Activated CD4-positive, alpha-beta T cell treated with anti-CD3 and anti-CD28 coated beads, Interleukin-2, amount 10 ng/mL, durations not matched to agents 24 days and 14 days (primary cell): ENCODE data around the gene FSD1. TPM values are rescaled to one million over a fixed set of nuclear protein-coding genes. Genes with fewer than 3 reads are reported as not detected.
"Not testable (repeated sequence)": the region's sequence is repeated elsewhere in the genome, so short reads cannot be mapped to it uniquely, and the experiment has no call there.

ENCODE experiments used
- DNase-seq: peaks from one replicate; pipeline ENCODE4 v3.0.0; 2022
- H3K27ac Mint-ChIP-seq: one replicate; pipeline ENCODE4 v1.8.0; 2022; ENCODE audit warnings: mild to moderate bottlenecking, mixed read lengths
- H3K27me3 Mint-ChIP-seq: one replicate; pipeline ENCODE4 v1.8.0; 2022; ENCODE audit warnings: mixed read lengths
- H3K36me3 Mint-ChIP-seq: one replicate; pipeline ENCODE4 v1.8.0; 2022; ENCODE audit warnings: low read depth, mild to moderate bottlenecking, mixed read lengths
- H3K4me1 Mint-ChIP-seq: one replicate; pipeline ENCODE4 v1.8.0; 2021; ENCODE audit warnings: mixed read lengths
- H3K4me3 Mint-ChIP-seq: one replicate; pipeline ENCODE4 v1.8.0; 2022; ENCODE audit warnings: mild to moderate bottlenecking, moderate library complexity, mixed read lengths
- H3K9me3 Mint-ChIP-seq: one replicate; pipeline ENCODE4 v1.8.0; 2021; ENCODE audit warnings: mixed read lengths
- intact Hi-C: fragments of 100-400 bp; cut with micrococcal nuclease; formaldehyde crosslinking; loops from one replicate; pipeline ENCODE4 v1.15.1; 2023
- total RNA-seq: library from RNA; stranded (reverse); gene quantifications from 2 replicates; pipeline ENCODE4 v1.2.3, GENCODE V29; 2022

Gene FSD1
- total RNA-seq, 1 donor from 2014 or later = 44.3 TPM

DNA sequence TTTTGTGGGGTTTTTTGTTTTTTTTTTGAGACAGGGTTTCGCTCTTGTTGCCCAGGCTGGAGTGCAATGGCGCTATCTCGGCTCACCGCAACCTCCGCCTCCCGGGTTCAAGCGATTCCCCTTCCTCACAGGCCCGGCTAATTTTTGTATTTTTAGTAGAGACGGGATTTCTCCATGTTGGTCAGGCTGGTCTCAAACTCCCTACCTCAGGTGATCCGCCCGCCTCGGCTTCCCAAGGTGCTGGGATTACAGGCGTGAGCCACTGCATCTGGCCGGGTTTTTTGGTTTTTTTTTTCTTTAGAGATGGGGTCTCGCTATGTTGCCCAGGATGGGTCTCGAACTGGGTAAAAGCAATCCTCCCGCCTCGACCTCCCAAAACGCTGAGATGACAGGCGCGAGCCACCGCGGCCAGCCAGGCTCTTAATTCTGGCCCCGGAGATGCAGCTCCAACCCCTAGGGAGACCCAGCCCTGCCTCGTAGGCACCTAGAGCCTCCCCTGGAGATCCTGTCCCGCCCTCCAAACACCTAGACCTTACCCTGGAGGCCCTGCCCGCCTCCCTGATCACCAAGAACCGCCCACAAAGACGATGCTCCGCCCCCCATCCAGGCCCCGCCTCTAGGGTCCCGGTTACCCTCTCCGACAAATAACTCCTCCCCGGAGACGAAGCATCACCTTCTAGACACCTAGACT, 24.7 kb downstream of the FSD1 start:
- not testable (repeated sequence) for H3K27me3 Mint-ChIP-seq, H3K9me3 Mint-ChIP-seq
- Mint-ChIP-seq H3K36me3 (peaks cover 15% of the 10 kb centered on the region), H3K27ac (peak overlapping the region; percentile 93), H3K4me1 (peaks cover 26% of the 10 kb centered on the region), H3K4me3 (peak overlapping the region; percentile 90)
- peak; percentile 77 for DNase-seq
- intact Hi-C loops = loop anchor here (1.0 kb wide), 2 partner anchors 13 to 82 kb away; partner anchors contain the start of gene YJU2

DNA sequence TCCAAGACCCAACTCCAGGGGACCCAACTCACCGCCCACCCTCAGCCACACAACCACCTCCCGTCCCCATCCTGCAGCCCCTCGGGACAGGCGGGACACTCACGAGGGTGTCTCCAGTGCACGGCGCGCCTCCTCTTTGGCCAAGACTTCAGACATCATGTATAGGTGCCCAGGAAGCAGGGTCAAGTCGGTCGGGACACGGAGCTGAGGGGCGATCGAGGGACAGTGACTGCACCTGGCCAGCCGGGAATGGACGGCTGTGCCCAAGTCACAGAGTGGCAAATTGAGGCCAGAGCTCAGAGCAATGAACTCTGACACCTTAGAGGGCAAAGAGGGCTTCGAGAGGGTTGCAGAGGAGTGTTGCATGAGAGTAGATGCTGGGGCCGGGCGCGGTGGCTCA, 25.5 kb downstream of the FSD1 start:
- H3K9me3 Mint-ChIP-seq = peaks cover 8% of the 10 kb centered on the region
- peak overlapping the region; percentile 34 for H3K27ac Mint-ChIP-seq
- intact Hi-C loops = no loop called here
- DNase-seq = no peak
- H3K36me3 Mint-ChIP-seq = peaks cover 22% of the 10 kb centered on the region
- H3K4me3 Mint-ChIP-seq = peak overlapping the region; percentile 55
- H3K27me3 Mint-ChIP-seq = peaks cover 6% of the 10 kb centered on the region
- peaks cover 26% of the 10 kb centered on the region for H3K4me1 Mint-ChIP-seq

DNA sequence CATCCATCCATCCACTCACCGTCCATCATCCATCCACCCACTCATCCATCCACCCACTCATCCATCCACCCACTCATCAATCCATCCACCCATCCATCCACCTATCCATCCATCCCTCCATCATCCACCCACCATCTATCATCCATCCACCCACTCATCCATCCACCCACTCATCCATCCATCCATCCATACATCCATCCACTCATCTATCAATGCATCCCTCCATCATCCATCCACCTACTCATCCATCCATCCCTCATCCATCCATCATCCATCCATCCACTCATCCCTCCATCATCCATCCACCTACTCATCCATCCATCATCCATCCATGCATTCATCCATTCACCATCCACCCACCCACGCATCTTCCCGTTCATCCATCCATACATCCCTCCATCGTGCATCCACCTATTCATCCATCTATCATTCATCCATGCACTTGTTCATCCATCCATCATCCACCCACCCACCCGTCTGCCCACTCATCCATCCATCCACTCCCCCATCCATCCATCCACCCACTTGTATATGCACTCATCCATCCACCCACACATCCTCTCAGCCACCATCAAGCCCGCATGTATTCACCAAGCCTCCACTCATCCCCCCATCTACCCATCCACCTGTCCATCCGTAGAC, 30.7 kb downstream of the FSD1 start:
- intact Hi-C loops = no loop called here
- H3K9me3 Mint-ChIP-seq = peaks cover 15% of the 10 kb centered on the region
- H3K4me3 Mint-ChIP-seq = no peak overlapping the region
- no peaks in the 10 kb centered on the region for H3K27me3 Mint-ChIP-seq
- H3K4me1 Mint-ChIP-seq = peaks cover 19% of the 10 kb centered on the region
- H3K27ac Mint-ChIP-seq = no peak overlapping the region
- no peak for DNase-seq
- peaks cover 16% of the 10 kb centered on the region for H3K36me3 Mint-ChIP-seq

DNA sequence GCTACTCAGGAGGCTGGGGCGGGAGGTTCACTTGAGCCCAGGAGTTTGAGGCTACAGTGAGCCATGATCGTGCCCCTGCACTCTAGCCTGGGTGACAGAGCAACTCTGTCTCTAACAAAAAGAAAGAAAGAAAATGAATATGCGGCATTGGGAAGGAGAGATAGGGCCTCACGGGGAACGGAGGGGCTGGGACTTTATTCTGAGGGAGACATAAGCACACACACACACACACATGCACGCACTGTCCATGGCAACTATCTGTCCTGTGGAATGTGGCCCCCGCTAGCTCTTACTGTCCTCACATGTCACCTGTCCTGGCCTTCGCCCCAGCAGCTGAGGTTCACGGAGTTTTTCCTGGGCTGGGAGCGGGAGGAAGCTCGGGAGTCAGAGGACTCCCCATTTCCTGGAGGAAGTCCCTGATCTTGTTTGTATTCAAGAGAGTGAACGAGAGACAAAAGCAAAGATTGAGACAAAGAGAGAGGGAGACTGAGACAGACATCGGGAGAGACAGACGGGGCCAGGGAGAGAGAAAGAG, 33.6 kb downstream of the FSD1 start:
- intact Hi-C loops = no loop called here
- H3K36me3 Mint-ChIP-seq = peaks cover 16% of the 10 kb centered on the region
- peaks cover 15% of the 10 kb centered on the region for H3K9me3 Mint-ChIP-seq
- peak overlapping the region; percentile 89 for H3K4me3 Mint-ChIP-seq
- peaks cover 24% of the 10 kb centered on the region for H3K4me1 Mint-ChIP-seq
- H3K27me3 Mint-ChIP-seq = no peaks in the 10 kb centered on the region
- peak overlapping the region; percentile 90 for H3K27ac Mint-ChIP-seq
- DNase-seq = peak; percentile 71

DNA sequence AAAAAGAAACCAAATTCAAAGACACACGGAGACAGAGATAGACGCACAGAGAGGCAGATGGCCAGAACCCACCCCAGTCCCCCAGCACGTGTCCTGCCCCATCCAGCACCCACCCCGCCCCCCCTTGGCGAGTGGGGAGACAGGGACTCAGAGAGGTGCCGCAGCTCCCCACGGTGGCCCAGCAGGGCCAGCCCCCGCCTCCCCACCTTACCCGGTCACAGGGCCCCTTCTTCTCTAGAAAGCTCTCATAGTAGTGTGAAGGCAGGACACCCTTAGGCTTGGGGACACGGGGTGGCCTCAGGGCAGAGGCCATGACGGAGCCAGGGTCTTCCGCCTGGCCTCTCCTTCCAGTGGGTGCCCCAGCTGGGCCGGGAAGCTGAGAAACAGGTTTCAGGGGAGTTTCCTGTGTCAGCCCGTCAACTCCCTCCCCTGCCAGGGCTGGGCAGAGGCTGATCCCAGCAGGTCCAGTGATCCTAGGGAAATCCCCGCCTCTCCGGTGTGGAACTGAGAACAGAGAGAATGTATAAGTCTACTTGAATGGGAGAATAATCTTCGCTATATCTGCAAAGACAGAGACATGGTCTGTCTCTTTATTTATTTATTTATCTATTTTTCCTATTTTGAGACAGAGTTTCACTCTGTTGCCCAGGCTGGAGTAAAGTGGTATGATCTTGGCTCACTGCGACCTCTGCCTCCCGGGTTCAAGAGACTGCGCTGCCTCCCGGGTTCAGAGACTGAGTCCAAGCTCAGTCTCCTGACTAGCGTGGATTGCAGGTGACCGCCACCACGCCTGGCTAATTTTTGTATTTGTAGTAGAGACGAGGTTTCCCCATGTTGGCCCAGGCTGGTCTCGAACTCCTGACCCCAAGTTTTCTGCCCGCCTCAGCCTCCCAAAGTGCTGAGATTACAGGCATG, 34.3 kb downstream of the FSD1 start, which contains the start of gene STAP2:
Gene STAP2 (minus strand): TSS at position 387 of the 915 bp plus-strand sequence. CDS start 74 bp downstream, at position 313.
- intact Hi-C loops = no loop called here
- Mint-ChIP-seq H3K27ac (peak within 1 kb of the TSS; percentile 90), H3K4me3 (peak within 1 kb of the TSS; percentile 89), H3K27me3 (no peaks in the 10 kb centered on the region), H3K36me3 (peaks cover 16% of the 10 kb centered on the region), H3K9me3 (peaks cover 15% of the 10 kb centered on the region), H3K4me1 (peaks cover 24% of the 10 kb centered on the region)
- DNase-seq = peak; percentile 75

DNA sequence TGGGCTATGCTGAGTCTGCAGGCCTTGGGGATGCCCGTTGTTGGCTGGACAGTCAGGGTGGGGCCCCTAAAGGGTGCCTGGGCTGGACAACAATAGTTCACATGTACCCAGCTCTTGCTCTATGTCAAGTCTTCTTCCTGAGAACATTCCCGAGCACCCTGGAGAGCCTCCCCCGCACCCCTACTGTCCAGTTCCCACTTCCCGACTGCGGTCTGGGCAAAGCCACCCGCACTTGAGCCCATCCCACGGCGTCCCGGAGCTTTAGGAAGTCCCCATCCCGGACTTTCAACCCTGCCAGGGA, 37.9 kb downstream of the FSD1 start:
- peaks cover 8% of the 10 kb centered on the region for H3K36me3 Mint-ChIP-seq
- H3K27me3 Mint-ChIP-seq = no peaks in the 10 kb centered on the region
- H3K27ac Mint-ChIP-seq = peak overlapping the region; percentile 95
- H3K4me1 Mint-ChIP-seq = peaks cover 21% of the 10 kb centered on the region
- peak overlapping the region; percentile 93 for H3K4me3 Mint-ChIP-seq
- H3K9me3 Mint-ChIP-seq = no peaks in the 10 kb centered on the region
- intact Hi-C loops = loop anchor here (1.0 to 5.0 kb wide), 4 partner anchors 14 to 380 kb away; partner anchors contain the start of genes CHAF1A, DPP9 and YJU2
- no peak for DNase-seq

DNA sequence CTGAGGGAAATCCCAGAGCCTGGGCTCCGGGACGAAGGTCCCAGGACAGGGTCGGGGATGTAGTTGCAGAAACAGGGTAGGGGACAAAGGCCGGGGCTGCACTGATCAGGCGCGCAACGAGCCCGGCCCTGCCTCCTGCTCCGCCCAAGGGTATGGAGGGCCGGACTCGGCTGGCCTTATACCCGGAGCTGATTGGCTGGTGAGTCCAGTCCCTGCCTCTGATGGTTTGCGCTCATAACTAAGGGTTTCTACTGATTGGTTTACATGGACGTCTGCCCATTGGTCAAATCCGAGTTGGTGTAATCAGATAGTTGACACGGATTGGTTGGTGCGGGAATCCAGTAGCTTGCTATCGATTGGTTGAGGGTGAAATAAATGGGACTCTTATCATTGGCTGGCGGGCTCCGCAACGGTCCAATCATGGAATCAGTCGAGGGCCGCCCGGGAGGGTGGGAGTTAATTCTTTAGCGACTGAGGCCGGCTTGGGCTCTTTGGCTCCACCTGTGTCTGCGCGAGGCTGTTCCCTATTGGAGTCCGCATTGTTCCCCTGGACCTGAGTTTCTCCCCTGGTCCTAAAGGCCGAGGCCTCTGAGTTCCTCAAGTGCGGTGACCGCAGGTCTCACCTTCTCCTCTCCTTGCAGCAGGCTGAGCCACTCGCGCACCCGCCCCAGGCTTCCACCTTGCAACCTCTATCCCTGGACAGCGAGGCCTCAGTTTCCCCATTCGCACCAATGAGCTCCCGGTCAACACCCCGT, 38.4 kb downstream of the FSD1 start:
- no peaks in the 10 kb centered on the region for H3K27me3 Mint-ChIP-seq
- H3K9me3 Mint-ChIP-seq = no peaks in the 10 kb centered on the region
- H3K4me1 Mint-ChIP-seq = peaks cover 20% of the 10 kb centered on the region
- peaks cover 8% of the 10 kb centered on the region for H3K36me3 Mint-ChIP-seq
- peak; percentile 98 for DNase-seq
- peak overlapping the region; percentile 95 for H3K27ac Mint-ChIP-seq
- peak overlapping the region; percentile 93 for H3K4me3 Mint-ChIP-seq
- intact Hi-C loops = loop anchor here (1.0 to 5.0 kb wide), 5 partner anchors 14 to 380 kb away; partner anchors contain the start of genes CHAF1A, DPP9, FSD1 and YJU2

DNA sequence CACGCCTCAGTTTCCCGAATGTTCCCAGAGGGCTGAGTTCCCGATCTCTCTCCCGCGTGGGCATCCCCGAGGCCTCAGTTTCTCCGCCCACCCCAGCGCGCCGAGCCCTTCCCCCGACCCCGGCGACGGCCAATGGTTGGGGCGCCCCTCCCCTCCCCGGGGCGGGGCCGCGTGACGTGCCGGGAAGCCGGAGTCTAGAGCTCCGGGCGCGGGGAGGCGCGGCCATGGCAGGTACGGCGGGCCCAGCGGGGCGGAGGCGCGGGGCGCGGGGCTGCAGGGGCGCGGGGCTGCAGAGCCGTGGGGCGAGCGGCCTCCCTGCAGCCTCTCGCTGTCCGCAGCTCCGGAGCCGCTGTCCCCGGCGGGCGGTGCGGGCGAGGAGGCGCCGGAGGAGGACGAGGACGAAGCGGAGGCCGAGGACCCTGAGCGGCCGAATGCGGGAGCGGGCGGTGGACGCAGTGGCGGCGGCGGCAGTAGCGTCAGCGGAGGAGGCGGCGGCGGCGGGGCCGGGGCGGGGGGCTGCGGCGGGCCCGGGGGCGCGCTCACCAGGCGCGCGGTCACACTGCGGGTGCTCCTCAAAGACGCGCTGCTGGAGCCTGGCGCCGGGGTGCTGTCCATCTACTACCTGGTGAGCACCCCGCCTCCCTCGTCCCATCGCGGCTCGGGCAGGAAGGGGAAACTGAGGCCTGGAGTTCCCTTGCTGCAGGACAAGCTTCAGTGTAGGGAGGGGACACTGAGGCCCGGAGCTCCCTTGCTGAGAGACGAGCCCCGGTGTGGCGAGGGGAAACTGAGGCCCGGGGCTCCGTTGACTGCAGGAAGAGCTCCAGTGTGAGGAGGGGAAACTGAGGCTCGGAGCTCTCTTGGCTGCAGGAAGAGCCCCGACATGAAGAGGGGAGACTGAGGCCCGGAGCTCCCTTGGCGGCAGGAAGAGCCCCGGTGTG, 39.2 kb downstream of the FSD1 start, which contains the start of gene MPND:
Gene MPND (plus strand): TSS at position 193 of the 938 bp plus-strand sequence. CDS start 32 bp downstream, at position 225.
- DNase-seq = peak; percentile 99
- intact Hi-C loops = loop anchor here (1.0 to 5.0 kb wide), 3 partner anchors 39 to 379 kb away; partner anchors contain the start of genes DPP9, FSD1 and YJU2
- Mint-ChIP-seq H3K4me3 (peak within 1 kb of the TSS; percentile 93), H3K4me1 (peaks cover 13% of the 10 kb centered on the region), H3K36me3 (peaks cover 8% of the 10 kb centered on the region), H3K27me3 (no peaks in the 10 kb centered on the region), H3K9me3 (no peaks in the 10 kb centered on the region), H3K27ac (peak within 1 kb of the TSS; percentile 95)

DNA sequence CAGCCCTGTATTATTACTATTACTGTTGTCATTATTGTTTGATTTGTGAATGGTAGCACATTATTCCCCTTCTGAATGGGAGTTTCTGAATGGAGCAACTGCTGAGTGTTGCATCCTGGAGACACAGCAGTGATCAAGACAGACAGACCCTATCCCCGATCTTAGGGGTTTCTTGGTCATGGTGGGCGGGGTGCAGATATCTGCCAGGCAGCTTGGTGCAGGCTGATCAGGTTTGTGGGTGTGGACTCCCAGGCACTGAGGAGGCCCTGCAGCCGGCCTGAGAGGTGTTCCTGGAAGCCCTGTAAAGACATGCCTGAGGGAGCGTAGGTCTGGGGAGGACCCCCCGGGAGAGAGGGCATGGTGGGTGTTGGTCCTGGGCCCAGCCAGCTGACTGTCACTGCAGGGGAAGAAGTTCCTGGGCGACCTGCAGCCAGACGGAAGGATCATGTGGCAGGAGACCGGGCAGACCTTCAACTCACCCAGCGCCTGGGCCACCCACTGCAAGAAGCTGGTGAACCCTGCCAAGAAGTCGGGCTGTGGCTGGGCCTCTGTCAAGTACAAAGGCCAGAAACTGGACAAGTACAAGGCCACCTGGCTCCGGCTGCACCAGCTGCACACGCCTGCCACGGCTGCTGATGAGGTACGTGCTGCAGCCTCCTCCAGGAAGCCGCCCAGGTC, 41.1 kb downstream of the FSD1 start:
- peaks cover 11% of the 10 kb centered on the region for H3K36me3 Mint-ChIP-seq
- H3K9me3 Mint-ChIP-seq = no peaks in the 10 kb centered on the region
- no peaks in the 10 kb centered on the region for H3K27me3 Mint-ChIP-seq
- H3K27ac Mint-ChIP-seq = no peak overlapping the region
- no peak for DNase-seq
- intact Hi-C loops = no loop called here
- peaks cover 7% of the 10 kb centered on the region for H3K4me1 Mint-ChIP-seq
- H3K4me3 Mint-ChIP-seq = peak overlapping the region; percentile 26

DNA sequence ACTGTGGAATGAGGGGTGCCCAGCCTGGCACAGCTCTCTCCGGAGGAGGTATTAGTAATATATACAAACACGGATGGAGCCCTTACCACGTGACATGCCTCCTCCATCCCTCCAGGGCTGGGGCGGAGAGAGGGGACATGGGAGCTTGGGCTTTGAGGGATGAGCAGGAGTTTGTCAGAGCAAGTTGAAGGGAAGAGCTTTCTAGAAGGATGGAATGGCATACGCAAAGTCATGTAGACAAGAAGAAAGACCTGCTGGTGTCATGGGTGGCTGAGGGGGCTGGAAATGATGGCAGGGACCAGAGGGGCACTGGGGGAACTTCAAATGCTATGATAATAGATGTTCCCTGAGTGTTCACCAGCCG, 41.6 kb downstream of the FSD1 start:
- H3K27me3 Mint-ChIP-seq = no peaks in the 10 kb centered on the region
- intact Hi-C loops = no loop called here
- H3K4me3 Mint-ChIP-seq = no peak overlapping the region
- no peak for DNase-seq
- peaks cover 7% of the 10 kb centered on the region for H3K4me1 Mint-ChIP-seq
- H3K27ac Mint-ChIP-seq = no peak overlapping the region
- no peaks in the 10 kb centered on the region for H3K9me3 Mint-ChIP-seq
- peaks cover 12% of the 10 kb centered on the region for H3K36me3 Mint-ChIP-seq

DNA sequence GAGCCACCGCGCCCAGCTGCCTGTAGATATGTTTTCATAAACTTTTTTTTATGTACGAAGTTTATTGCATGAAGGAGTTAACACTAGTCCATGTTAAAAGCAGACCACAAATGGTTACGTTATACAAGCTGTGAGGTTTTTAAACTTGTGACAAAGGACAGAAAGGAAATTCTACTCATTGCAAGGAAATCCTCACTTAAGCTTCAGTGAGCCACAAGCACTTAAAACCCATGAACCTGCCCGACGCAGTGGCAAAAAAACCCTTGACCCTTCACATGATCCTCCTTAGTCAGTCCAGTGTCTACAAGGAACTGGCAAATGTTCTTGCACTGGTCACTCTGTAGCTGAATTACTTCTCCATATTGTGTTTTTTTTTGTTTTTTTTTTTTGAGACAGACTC, 43.1 kb downstream of the FSD1 start:
- no peaks in the 10 kb centered on the region for H3K9me3 Mint-ChIP-seq
- H3K4me1 Mint-ChIP-seq = peaks cover 5% of the 10 kb centered on the region
- no peak overlapping the region for H3K4me3 Mint-ChIP-seq

DNA sequence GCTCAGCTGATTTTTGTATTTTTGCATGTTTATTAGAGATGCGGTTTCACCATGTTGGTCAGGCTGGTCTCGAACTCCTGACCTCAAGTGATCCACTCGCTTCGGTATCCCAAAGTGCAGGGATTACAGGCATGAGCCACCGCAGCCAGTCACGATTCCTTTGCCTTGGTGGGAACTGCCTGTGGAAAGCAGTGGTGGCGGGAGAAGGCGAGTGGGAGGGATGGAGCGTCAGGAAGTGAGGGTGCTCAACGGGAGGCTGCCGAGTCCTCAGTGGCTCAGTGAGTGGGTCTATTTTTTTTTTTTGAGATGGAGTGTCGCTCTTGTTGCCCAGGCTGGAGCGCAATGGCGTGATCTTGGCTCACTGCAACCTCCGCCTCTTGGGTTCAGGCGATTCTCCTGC, 44.8 kb downstream of the FSD1 start:
- intact Hi-C loops, H3K27ac Mint-ChIP-seq, H3K4me3 Mint-ChIP-seq, DNase-seq, H3K9me3 Mint-ChIP-seq, H3K27me3 Mint-ChIP-seq, H3K4me1 Mint-ChIP-seq: not testable (repeated sequence)
- H3K36me3 Mint-ChIP-seq = peaks cover 15% of the 10 kb centered on the region

More for the DNA sequence above, 43.1 kb downstream of the FSD1 start:
- Mint-ChIP-seq H3K27ac (no peak overlapping the region), H3K36me3 (peaks cover 12% of the 10 kb centered on the region), H3K27me3 (no peaks in the 10 kb centered on the region)
- intact Hi-C loops = no loop called here
- no peak for DNase-seq
